WERI-Rb-1 (cell line): ENCODE data around the gene THBD.
"Not testable (repeated sequence)": the region's sequence is repeated elsewhere in the genome, so short reads cannot be mapped to it uniquely, and the experiment has no call there.

ENCODE experiments used
- DNase-seq: peaks from one replicate; pipeline ENCODE4 v3.0.0-alpha.2; 2020
- H3K27ac ChIP-seq: fragments of 250-450 bp; sonication (Bioruptor Pico); 2 replicates; pipeline ENCODE4 v1.5.1; 2020; ENCODE audit warnings: mild to moderate bottlenecking, moderate library complexity
- H3K27me3 ChIP-seq: fragments of 250-450 bp; sonication (Bioruptor Pico); 2 replicates; pipeline ENCODE4 v1.5.1; 2021; ENCODE audit warnings: mild to moderate bottlenecking, low read depth, moderate library complexity; ENCODE audit not compliant: insufficient read depth, severe bottlenecking
- H3K36me3 ChIP-seq: fragments of 250-450 bp; sonication (Bioruptor Pico); 2 replicates; pipeline ENCODE4 v1.5.1; 2020; ENCODE audit warnings: mild to moderate bottlenecking, moderate library complexity
- H3K4me3 ChIP-seq: 2 replicates; pipeline ENCODE4 v1.5.1; 2011; ENCODE audit warnings: low read depth, mild to moderate bottlenecking, control low read depth, low read length
- H3K9me3 ChIP-seq: fragments of 250-450 bp; sonication (Bioruptor Pico); 2 replicates; pipeline ENCODE4 v1.5.1; 2021; ENCODE audit warnings: mild to moderate bottlenecking, moderate library complexity; ENCODE audit not compliant: severe bottlenecking
- CTCF ChIP-seq: IDR thresholded peaks from 2 replicates; pipeline ENCODE4 v1.5.1; 2011; ENCODE audit warnings: low read depth, mild to moderate bottlenecking, control low read depth, inconsistent platforms, low read length

The THBD gene

GRCh38 chr20:23032056-23032749, 17.3 kb downstream of the THBD start:
- Histone ChIP-seq H3K4me3 (no peak overlapping the region), H3K9me3 (no peaks in the 10 kb centered on the region), H3K27me3 (peaks cover 94% of the 10 kb centered on the region), H3K36me3 (no peaks in the 10 kb centered on the region), H3K27ac (no peak overlapping the region)
- no peak for DNase-seq
- TF ChIP-seq CTCF: no peak

- Histone ChIP-seq H3K27me3 (peaks cover 94% of the 10 kb centered on the region), H3K36me3 (no peaks in the 10 kb centered on the region), H3K9me3 (no peaks in the 10 kb centered on the region), H3K4me3 (no peak overlapping the region), H3K27ac (no peak overlapping the region)
- no peak for DNase-seq
- no peak for TF ChIP-seq CTCF
Observed at GRCh38 chr20:23031346-23031745, 18.1 kb downstream of the THBD start.

- H3K4me3 ChIP-seq: no peak overlapping the region
- no peak overlapping the region for H3K27ac ChIP-seq
- H3K36me3 ChIP-seq: no peaks in the 10 kb centered on the region
- TF ChIP-seq CTCF: no peak
- no peak for DNase-seq
- peaks cover 98% of the 10 kb centered on the region for H3K27me3 ChIP-seq
- H3K9me3 ChIP-seq: no peaks in the 10 kb centered on the region
Observed at GRCh38 chr20:23029324-23029723, 20.1 kb downstream of the THBD start.

GRCh38 chr20:23028392-23028791, 21.1 kb downstream of the THBD start:
- H3K9me3 ChIP-seq: no peaks in the 10 kb centered on the region
- no peaks in the 10 kb centered on the region for H3K36me3 ChIP-seq
- no peak overlapping the region for H3K27ac ChIP-seq
- H3K27me3 ChIP-seq: peaks cover 97% of the 10 kb centered on the region
- no peak overlapping the region for H3K4me3 ChIP-seq
- no peak for TF ChIP-seq CTCF
- DNase-seq: no peak

- no peaks in the 10 kb centered on the region for H3K9me3 ChIP-seq
- no peak overlapping the region for H3K4me3 ChIP-seq
- no peak for DNase-seq
- H3K27ac ChIP-seq: no peak overlapping the region
- no peak for TF ChIP-seq CTCF
- H3K27me3 ChIP-seq: peaks cover 94% of the 10 kb centered on the region
- no peaks in the 10 kb centered on the region for H3K36me3 ChIP-seq
Observed at GRCh38 chr20:23027721-23028120, 21.8 kb downstream of the THBD start.

- not testable (repeated sequence) for DNase-seq, H3K27ac ChIP-seq, H3K9me3 ChIP-seq, H3K4me3 ChIP-seq, H3K36me3 ChIP-seq
- H3K27me3 ChIP-seq: peaks cover 91% of the 10 kb centered on the region
Observed at GRCh38 chr20:23025503-23025902, 24.0 kb downstream of the THBD start.
